Measurements from ENCODE around the gene TRIM58.

- TF ChIP-seq RAD21 (IDR thresholded peaks at IDR 0.05; ENCODE audit: low read length) (no peak), POLR2A (IDR thresholded peaks at IDR 0.05; ENCODE audit: low read depth, low read length) (no peak), FOS (IDR thresholded peaks at IDR 0.05; ENCODE audit: low read depth, low read length) (no peak), CTCF (conservative IDR thresholded peaks at IDR 0.05; ENCODE audit: low read depth, low read length) (no peak), MAZ (IDR thresholded peaks at IDR 0.05; ENCODE audit: borderline replicate concordance, low read depth, low read length) (no peak), MAFK (IDR thresholded peaks at IDR 0.05; ENCODE audit: low read depth, low read length) (no peak), CEBPB (IDR thresholded peaks at IDR 0.05; ENCODE audit: low read depth, low read length) (no peak), MXI1 (IDR thresholded peaks at IDR 0.05; ENCODE audit: borderline replicate concordance, low read depth, low read length) (no peak)
These were observed 23.4 kb upstream of the TRIM58 start for GRCh38 chr1:247833601-247834000.

Measured in IMR-90 (cell line).